Measurements from ENCODE around the gene JAKMIP2.

DNA sequence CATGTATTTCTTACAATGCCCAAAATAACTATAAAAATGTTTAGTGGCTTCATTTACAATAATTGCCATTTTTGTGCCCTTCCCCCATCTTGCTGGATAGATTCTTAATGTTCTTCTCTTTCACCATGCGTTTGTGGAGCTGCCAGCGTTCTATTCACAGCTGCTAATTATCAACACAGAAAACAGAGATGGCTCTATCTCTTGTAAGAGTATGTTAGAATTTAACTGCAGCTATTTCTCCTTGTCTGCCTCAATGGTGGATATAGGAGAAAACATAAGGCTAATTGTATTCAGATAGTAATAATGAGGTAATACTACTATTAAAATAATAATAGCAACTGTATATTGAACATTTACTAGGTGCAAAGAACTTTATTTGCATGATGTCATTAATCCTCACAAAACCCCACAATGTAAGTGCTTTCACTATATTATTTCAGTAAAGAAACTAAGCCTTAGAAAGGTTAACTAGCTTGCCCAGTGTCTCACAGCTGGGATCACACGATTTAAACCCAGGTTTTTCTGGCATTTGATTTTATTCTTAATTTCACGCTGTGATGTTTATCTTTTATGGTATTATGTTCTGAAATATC lies 50.1 kb downstream of the JAKMIP2 start:
- TF ChIP-seq, protein P1, sequence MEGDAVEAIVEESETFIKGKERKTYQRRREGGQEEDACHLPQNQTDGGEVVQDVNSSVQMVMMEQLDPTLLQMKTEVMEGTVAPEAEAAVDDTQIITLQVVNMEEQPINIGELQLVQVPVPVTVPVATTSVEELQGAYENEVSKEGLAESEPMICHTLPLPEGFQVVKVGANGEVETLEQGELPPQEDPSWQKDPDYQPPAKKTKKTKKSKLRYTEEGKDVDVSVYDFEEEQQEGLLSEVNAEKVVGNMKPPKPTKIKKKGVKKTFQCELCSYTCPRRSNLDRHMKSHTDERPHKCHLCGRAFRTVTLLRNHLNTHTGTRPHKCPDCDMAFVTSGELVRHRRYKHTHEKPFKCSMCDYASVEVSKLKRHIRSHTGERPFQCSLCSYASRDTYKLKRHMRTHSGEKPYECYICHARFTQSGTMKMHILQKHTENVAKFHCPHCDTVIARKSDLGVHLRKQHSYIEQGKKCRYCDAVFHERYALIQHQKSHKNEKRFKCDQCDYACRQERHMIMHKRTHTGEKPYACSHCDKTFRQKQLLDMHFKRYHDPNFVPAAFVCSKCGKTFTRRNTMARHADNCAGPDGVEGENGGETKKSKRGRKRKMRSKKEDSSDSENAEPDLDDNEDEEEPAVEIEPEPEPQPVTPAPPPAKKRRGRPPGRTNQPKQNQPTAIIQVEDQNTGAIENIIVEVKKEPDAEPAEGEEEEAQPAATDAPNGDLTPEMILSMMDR (IDR thresholded peaks at IDR 0.05; ENCODE audit: insufficient read depth, low read length), result no peak
- no peak for TF ChIP-seq POLR2AphosphoS5 (IDR thresholded peaks at IDR 0.05; ENCODE audit: low read depth)
- TF ChIP-seq, protein P2, sequence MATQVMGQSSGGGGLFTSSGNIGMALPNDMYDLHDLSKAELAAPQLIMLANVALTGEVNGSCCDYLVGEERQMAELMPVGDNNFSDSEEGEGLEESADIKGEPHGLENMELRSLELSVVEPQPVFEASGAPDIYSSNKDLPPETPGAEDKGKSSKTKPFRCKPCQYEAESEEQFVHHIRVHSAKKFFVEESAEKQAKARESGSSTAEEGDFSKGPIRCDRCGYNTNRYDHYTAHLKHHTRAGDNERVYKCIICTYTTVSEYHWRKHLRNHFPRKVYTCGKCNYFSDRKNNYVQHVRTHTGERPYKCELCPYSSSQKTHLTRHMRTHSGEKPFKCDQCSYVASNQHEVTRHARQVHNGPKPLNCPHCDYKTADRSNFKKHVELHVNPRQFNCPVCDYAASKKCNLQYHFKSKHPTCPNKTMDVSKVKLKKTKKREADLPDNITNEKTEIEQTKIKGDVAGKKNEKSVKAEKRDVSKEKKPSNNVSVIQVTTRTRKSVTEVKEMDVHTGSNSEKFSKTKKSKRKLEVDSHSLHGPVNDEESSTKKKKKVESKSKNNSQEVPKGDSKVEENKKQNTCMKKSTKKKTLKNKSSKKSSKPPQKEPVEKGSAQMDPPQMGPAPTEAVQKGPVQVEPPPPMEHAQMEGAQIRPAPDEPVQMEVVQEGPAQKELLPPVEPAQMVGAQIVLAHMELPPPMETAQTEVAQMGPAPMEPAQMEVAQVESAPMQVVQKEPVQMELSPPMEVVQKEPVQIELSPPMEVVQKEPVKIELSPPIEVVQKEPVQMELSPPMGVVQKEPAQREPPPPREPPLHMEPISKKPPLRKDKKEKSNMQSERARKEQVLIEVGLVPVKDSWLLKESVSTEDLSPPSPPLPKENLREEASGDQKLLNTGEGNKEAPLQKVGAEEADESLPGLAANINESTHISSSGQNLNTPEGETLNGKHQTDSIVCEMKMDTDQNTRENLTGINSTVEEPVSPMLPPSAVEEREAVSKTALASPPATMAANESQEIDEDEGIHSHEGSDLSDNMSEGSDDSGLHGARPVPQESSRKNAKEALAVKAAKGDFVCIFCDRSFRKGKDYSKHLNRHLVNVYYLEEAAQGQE (IDR thresholded peaks at IDR 0.05; ENCODE audit: insufficient replicate concordance, low read depth), result no peak

All from HL-60 (cell line).